Common myeloid progenitor, CD34-positive (primary cell): Measurements from ENCODE around the gene ABHD16A.
A peak's percentile ranks its signal among the peaks of the same experiment; 100 is the strongest.

Experiments used
- CTCF ChIA-PET: fragments of 350-600 bp; sonication (Branson Sonifier 250); formaldehyde crosslinking; loops from one replicate; lab custom pipeline; 2021; ENCODE audit warnings: antibody characterized with exemption; lab: Charles Lee
- POLR2A ChIA-PET: fragments of 350-600 bp; sonication (Branson Sonifier 250); formaldehyde crosslinking; loops from one replicate; lab custom pipeline; 2021; ENCODE audit warnings: antibody characterized with exemption; lab: Charles Lee
- DNase-seq, 3 donors: peaks; one replicate each; pipeline versions ENCODE4 v3.0.0 to v3.0.0-alpha.2; 2013
- H3K27ac ChIP-seq, 2 experiments: 1 replicate in 1 of 2; 2 replicates in 1 of 2; pipeline ENCODE4 v1.7.0; 2013; ENCODE audit warnings: inconsistent platforms in 2 of 2, low read length in 2 of 2, mild to moderate bottlenecking in 2 of 2, low read depth in 1 of 2, moderate library complexity in 1 of 2; ENCODE audit not compliant: severe bottlenecking in 2 of 2, insufficient read depth in 1 of 2, poor library complexity in 1 of 2
- H3K27me3 ChIP-seq, 5 experiments: replicated peaks in 2 of 5; 1 replicate in 3 of 5; 2 replicates in 2 of 5; pipeline versions ENCODE4 v1.6.1 to v1.7.0; 2013; ENCODE audit warnings: low read length in 4 of 5, mild to moderate bottlenecking in 2 of 5, moderate library complexity in 2 of 5, inconsistent platforms in 1 of 5; ENCODE audit not compliant: insufficient read depth in 5 of 5, control insufficient read depth in 4 of 5
- H3K36me3 ChIP-seq, 4 experiments: 1 replicate in 2 of 4; 2 replicates in 2 of 4; pipeline versions ENCODE4 v1.6.1 to v1.7.0; 2013; ENCODE audit warnings: low read length in 3 of 4, control low read depth in 1 of 4, mild to moderate bottlenecking in 1 of 4; ENCODE audit not compliant: control insufficient read depth in 4 of 4, insufficient read depth in 4 of 4
- H3K4me1 ChIP-seq, 4 experiments: 1 replicate in 3 of 4; 2 replicates in 1 of 4; pipeline versions ENCODE4 v1.6.1 to v1.7.1; 2013; ENCODE audit warnings: low read length in 3 of 4, mild to moderate bottlenecking in 3 of 4, control low read depth in 1 of 4, inconsistent platforms in 1 of 4, moderate library complexity in 1 of 4; ENCODE audit not compliant: control insufficient read depth in 4 of 4, insufficient read depth in 4 of 4; ENCODE audit errors: control extremely low read depth in 1 of 4
- H3K4me3 ChIP-seq, 7 experiments: 1 replicate in 4 of 7; 2 replicates in 3 of 7; pipeline versions ENCODE4 v1.5.1 to v1.7.0; 2013; ENCODE audit warnings: mild to moderate bottlenecking in 7 of 7, low read length in 6 of 7, moderate library complexity in 6 of 7, inconsistent platforms in 2 of 7, low read depth in 2 of 7, control low read depth in 1 of 7; ENCODE audit not compliant: insufficient read depth in 4 of 7, control insufficient read depth in 1 of 7; ENCODE audit errors: extremely low read depth in 1 of 7
- H3K9me3 ChIP-seq, 5 experiments: 1 replicate in 4 of 5; 2 replicates in 1 of 5; pipeline versions ENCODE4 v1.6.1 to v1.7.1; 2013; ENCODE audit warnings: low read length in 4 of 5, mild to moderate bottlenecking in 2 of 5, inconsistent platforms in 1 of 5, low read depth in 1 of 5, moderate library complexity in 1 of 5; ENCODE audit not compliant: control insufficient read depth in 4 of 5, insufficient read depth in 2 of 5; ENCODE audit errors: control extremely low read depth in 1 of 5
- WGBS: methylation state at CpG from one replicate; pipeline ENCODE4 v1.1.5; 2013; ENCODE audit not compliant: insufficient coverage; 5-methylcytosine and 5-hydroxymethylcytosine counted together

Gene ABHD16A

DNA sequence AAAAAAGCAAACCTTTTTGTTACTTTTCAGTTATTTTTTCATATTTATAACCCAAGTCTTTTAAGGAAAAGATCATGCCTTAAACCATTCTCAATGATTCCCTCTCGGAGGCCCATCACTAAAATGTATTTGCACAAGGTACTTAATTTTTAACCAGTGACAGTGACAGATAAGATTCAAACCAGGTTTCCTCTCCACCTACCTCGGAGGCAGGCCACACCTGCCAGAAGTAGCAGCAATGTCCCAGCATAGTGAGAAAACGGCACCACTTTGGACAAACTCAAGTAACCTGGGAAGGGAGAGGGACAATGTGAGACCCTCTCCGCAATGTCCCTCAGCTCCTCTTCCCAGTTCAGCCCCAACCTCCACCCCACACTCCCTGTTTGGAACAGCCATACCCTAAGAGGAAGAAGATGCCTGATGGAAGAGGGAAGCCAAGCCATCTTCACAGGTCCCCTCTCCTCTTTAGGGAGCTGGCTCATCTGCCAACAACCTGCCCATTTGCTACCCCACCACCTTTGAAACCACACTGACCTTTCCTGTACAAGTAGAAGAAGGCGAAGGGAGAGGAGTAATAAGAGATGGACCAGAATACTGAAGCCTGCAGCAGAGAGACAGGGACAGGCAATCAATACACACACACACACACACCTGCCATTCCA lies 2.3 kb downstream of the ABHD16A start:
- Histone ChIP-seq H3K27ac (peak overlapping the region in 1 of 2 experiments; percentile 45), H3K4me3 (peak overlapping the region in 1 of 7 experiments; percentile 99), H3K36me3 (peaks cover 2 to 33% (median 16%) of the 10 kb centered on the region in 4 experiments), H3K27me3 (no peaks in the 10 kb centered on the region), H3K9me3 (no peaks in the 10 kb centered on the region), H3K4me1 (peaks cover 0 to 25% (median 15%) of the 10 kb centered on the region in 4 experiments)
- CTCF ChIA-PET, result interaction anchor here (1.2 to 7.3 kb wide), 3 partner anchors 11 to 69 kb away, joined by 4 to 51 read pairs (median 7); no protein-coding TSS in a partner anchor
- 92% methylated on average over 2 of the region's 5 CpGs for WGBS
- POLR2A ChIA-PET, result interaction anchor here (0.6 kb wide), 1 partner anchor 135 kb away, joined by 3 read pairs; no protein-coding TSS in a partner anchor
- DNase-seq, result no peak

DNA sequence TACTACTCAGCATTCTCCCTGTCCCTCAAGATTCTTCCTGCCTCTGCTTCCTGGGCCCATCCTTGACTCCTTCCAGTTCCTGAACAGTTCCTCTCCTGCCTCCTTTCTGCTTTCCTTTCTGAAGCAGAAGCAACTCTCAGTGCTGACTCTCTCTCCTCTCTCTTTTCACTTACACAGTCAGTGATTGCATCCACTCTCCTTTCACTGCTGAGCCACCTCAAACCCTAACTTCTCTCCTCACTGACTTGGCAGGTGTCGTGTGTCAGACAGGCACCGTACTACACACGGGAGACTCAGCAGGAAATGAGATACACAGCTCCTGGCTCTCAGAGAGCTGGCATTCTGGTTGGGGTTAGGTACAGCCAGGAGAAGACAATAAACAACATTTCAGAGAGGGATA lies 5.6 kb downstream of the ABHD16A start:
- no peaks in the 10 kb centered on the region for H3K27me3 ChIP-seq
- H3K4me3 ChIP-seq, result no peak overlapping the region
- H3K36me3 ChIP-seq, result peaks cover 2 to 63% (median 36%) of the 10 kb centered on the region in 4 experiments
- ChIA-PET CTCF (interaction anchor here (7.3 kb wide), 1 partner anchor 10 kb away, joined by 51 read pairs; no protein-coding TSS in a partner anchor), POLR2A (no interaction called here)
- DNase-seq, result no peak
- 46% methylated on average over 3 of the region's 3 CpGs for WGBS
- H3K4me1 ChIP-seq, result peaks cover 0 to 18% (median 10%) of the 10 kb centered on the region in 4 experiments
- no peaks in the 10 kb centered on the region for H3K9me3 ChIP-seq
- H3K27ac ChIP-seq, result no peak overlapping the region

GRCh38 chr6:31693535-31693934 lies 9.6 kb downstream of the ABHD16A start:
- ChIA-PET CTCF (interaction anchor here (1.0 to 3.5 kb wide), 7 partner anchors 9 to 34 kb away, joined by 3 to 17 read pairs (median 4); partner anchors contain the start of genes ABHD16A, LY6G5C and MPIG6B), POLR2A (no interaction called here)
- no peaks in the 10 kb centered on the region for H3K9me3 ChIP-seq
- DNase-seq, result no peak
- no peak overlapping the region for H3K4me3 ChIP-seq
- H3K36me3 ChIP-seq, result peaks cover 14 to 88% (median 63%) of the 10 kb centered on the region in 4 experiments
- 95% methylated on average over 2 of the region's 6 CpGs for WGBS
- no peaks in the 10 kb centered on the region for H3K27me3 ChIP-seq
- peak overlapping the region in 1 of 2 experiments; percentile 38 for H3K27ac ChIP-seq
- no peaks in the 10 kb centered on the region for H3K4me1 ChIP-seq

- Histone ChIP-seq H3K27me3 (no peaks in the 10 kb centered on the region), H3K9me3 (no peaks in the 10 kb centered on the region), H3K4me1 (no peaks in the 10 kb centered on the region), H3K4me3 (no peak overlapping the region), H3K36me3 (peaks cover 14 to 92% (median 70%) of the 10 kb centered on the region in 4 experiments), H3K27ac (no peak overlapping the region)
- no peak for DNase-seq
- ChIA-PET CTCF (interaction anchor here (0.8 to 3.5 kb wide), 7 partner anchors 11 to 31 kb away, joined by 3 to 17 read pairs (median 4); partner anchors contain the start of genes ABHD16A, LY6G5C, LY6G6C and MPIG6B), POLR2A (interaction anchor here (0.6 kb wide), 1 partner anchor 13 kb away, joined by 3 read pairs; no protein-coding TSS in a partner anchor)
- 94% methylated on average over 5 of the region's 9 CpGs for WGBS
Observed at GRCh38 chr6:31692886-31693285, 10.2 kb downstream of the ABHD16A start.

- POLR2A ChIA-PET, result interaction anchor here (0.6 kb wide), 1 partner anchor 13 kb away, joined by 3 read pairs; no protein-coding TSS in a partner anchor
- H3K9me3 ChIP-seq, result no peaks in the 10 kb centered on the region
- H3K27me3 ChIP-seq, result no peaks in the 10 kb centered on the region
- peaks cover 14 to 93% (median 72%) of the 10 kb centered on the region in 4 experiments for H3K36me3 ChIP-seq
- DNase-seq, result no peak
- 93% methylated on average over 4 of the region's 4 CpGs for WGBS
- no peaks in the 10 kb centered on the region for H3K4me1 ChIP-seq
- no peak overlapping the region for H3K27ac ChIP-seq
- CTCF ChIA-PET, result interaction anchor here (0.8 to 3.5 kb wide), 6 partner anchors 11 to 77 kb away, joined by 3 to 17 read pairs (median 4); partner anchors contain the start of genes LY6G5C, LY6G6C and MPIG6B
- no peak overlapping the region for H3K4me3 ChIP-seq
Observed at GRCh38 chr6:31692353-31692752, 10.8 kb downstream of the ABHD16A start.

- WGBS, result 99% methylated on average over 12 of the region's 12 CpGs
- DNase-seq, result no peak
- ChIA-PET CTCF (interaction anchor here (1.1 to 7.8 kb wide), 7 partner anchors 9 to 140 kb away, joined by 3 to 51 read pairs (median 4); partner anchors contain the start of genes ABHD16A, LY6G5C, LY6G6C and MPIG6B), POLR2A (interaction anchor here (0.9 kb wide), 1 partner anchor 12 kb away, joined by 3 read pairs; the partner anchor contains the start of gene ABHD16A)
- Histone ChIP-seq H3K27me3 (no peaks in the 10 kb centered on the region), H3K27ac (no peak overlapping the region), H3K4me1 (no peaks in the 10 kb centered on the region), H3K9me3 (no peaks in the 10 kb centered on the region), H3K36me3 (peaks cover 13 to 93% (median 72%) of the 10 kb centered on the region in 4 experiments), H3K4me3 (no peak overlapping the region)
Observed at GRCh38 chr6:31691564-31692108, 11.5 kb downstream of the ABHD16A start.
